SIG-M5 treated with dmso at 0.1 percent for 504 hours (cell line): Measurements from ENCODE around the gene RPL13.

Experiments
- DNase-seq: peaks from one replicate; lab custom pipeline; 2025; ENCODE audit not compliant: unreplicated experiment; lab: John Stamatoyannopoulos, UW

Gene RPL13

DNA sequence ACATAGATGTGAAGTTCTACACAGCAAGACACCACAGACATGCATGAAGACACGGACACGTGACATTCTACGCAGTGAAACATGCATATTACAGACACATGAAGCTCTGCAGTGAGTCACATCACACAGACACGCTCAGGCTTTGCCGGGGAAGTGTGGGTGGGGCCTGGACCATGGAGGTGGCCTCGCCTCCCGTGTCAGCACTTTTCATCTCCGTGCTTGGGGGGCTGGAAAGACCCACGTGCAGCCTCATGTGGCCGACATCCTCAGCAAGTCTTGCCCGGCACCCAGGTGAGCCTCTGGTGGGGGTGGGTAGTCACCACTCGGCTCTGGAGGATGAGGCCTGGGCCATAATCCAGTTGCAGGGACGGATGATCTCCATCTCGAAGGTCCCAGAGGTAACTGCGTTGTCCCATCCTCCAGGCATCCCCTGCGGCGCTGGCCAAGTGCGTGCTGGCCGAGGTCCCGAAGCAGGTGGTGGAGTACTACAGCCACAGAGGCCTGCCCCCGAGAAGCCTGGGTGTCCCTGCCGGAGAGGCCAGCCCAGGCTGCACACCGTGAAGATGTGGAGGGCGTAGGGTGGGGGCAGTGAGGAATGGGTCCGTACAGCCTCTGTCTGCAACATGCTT, 35.7 kb downstream of the RPL13 start:
- no peak for DNase-seq

DNA sequence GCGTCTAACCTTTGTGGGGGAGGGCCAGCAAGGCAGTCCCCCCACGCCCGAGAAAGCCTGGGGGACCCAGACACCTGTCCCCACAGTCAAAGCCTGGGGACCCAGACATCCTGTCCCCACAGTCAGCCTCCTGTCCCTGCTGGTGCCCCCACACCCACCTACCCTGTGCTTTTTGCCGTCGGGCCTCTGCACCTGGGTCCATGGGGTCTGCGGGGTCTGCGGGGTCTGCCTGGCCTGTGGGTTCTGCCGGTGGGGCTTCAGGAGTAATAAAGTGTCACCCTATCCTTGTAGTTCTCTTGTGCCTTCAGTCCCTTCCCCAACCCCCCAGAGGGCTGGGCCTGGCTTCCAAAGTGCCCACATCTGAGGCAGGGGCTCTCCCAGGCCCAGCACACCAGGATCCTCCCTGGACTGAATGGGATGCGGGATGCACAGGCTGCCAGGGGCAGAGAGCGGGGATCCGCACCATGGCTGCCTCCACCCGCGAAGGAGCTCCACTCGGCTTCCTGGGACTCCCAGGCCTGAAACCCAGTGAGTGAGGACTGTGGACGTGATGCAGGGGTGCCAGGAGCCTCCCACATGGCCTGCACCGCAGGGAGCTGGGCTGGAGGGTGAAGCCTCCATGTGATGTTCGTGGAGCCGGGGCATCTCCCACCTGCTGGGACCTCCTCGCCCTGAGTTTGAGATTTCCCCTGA, 36.6 kb downstream of the RPL13 start:
- DNase-seq: no peak

- no peak for DNase-seq
Observed at GRCh38 chr16:89598199-89598598, 37.7 kb downstream of the RPL13 start.

GRCh38 chr16:89599451-89599858, 39.0 kb downstream of the RPL13 start:
- DNase-seq: peak; percentile 25

- DNase-seq: no peak
Observed at GRCh38 chr16:89599902-89600301, 39.4 kb downstream of the RPL13 start.

GRCh38 chr16:89600427-89600826, 39.9 kb downstream of the RPL13 start:
- DNase-seq: no peak

GRCh38 chr16:89600956-89601355, 40.5 kb downstream of the RPL13 start:
- DNase-seq: no peak

DNA sequence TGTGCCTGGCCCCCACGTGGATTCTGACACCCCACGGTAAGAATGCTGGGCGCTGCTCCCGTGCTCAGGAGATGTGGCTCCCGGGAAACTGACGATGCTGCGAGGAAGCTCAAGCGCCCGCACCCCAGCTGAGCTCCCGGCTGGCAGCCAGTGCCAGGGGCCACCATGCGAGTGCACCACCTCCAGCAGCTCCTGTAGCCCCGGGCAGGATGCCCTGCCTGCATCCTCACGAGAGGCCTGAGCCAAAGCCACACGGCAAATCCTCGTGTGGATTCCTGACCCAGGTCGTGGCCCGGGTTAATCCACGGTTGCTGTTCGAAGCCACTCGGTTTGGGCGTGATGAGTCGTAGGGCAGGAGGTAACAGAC, 41.4 kb downstream of the RPL13 start:
- DNase-seq: no peak

DNA sequence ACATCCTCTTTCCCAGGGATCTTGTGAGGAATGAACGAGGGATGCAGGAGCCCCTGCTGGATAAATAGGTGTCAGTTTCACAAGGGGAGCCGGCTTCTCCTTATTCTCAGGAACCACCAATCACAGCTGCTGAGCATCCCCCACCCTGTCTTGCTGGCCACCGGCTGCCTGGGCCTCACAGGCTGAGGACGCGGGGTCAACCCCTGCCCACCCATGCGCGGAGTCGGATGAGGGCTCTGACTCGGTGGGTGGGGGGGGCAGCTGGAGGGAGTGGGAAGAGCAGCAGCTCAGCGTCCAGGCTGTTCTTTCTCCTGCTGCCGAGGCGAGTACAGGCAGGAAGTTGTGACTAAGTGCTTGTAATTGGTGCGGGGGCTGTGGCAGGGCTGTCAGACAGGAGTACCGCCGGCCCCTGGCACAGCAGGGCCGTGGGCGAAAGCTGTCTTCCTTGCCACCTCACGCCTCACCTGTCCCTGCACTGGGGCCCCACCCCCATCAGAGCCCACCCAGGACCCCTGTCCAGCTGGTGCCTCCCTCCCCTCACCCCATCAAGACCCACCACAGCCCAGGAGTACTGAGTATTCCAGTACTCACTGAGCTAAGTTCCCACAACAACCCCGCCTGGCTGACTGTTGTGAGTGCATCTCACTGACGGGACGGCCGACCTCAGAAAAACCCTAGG, 41.9 kb downstream of the RPL13 start:
- peak; percentile 73 for DNase-seq

GRCh38 chr16:89602952-89603590, 42.6 kb downstream of the RPL13 start:
- no peak for DNase-seq

GRCh38 chr16:89604764-89605163, 44.3 kb downstream of the RPL13 start:
- no peak for DNase-seq

- DNase-seq: no peak
Observed at GRCh38 chr16:89605186-89605970, 44.9 kb downstream of the RPL13 start.

- no peak for DNase-seq
Observed at GRCh38 chr16:89606006-89606405, 45.5 kb downstream of the RPL13 start.

GRCh38 chr16:89607453-89607852, 47.0 kb downstream of the RPL13 start:
- DNase-seq: no peak

DNA sequence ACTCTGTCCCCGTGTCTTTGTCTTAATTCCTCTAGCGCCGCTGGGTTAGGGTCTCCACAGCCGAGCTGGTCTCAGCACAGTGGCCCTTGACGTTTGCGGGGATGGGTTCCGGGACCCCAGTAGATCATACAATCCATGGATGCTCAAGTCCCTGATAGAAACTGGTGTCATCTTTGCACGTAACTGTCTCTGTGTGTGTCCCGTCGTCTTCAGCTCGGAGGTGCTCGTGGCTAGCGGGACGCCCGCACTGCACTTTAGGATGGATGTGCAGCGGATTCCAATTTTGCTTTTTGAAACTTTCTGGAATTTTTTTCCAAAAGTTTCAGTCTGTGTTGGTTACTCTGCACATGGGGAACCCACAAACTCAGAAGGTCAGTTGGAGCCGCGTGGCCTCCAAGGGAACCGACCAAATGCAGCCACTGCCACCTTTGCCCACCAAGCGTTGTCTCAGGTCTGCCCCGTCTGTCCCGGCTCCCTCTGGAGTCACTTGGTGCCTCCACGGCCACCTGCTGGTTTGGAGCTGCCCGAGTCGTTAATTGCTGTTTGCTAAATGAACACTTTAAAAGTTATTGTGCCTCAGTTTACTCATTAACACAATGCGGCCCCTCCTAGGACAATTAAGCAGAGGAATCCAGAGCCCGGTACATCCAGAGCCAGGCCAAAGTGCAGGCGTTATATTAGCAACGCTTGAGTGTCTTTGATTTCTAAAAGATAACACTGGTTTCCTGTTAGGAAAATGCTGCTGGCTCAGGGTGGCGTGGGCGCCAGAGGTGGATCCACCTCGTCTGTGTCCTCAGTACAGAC, 47.7 kb downstream of the RPL13 start:
- no peak for DNase-seq

- no peak for DNase-seq
Observed at GRCh38 chr16:89610108-89610453, 49.6 kb downstream of the RPL13 start.

DNA sequence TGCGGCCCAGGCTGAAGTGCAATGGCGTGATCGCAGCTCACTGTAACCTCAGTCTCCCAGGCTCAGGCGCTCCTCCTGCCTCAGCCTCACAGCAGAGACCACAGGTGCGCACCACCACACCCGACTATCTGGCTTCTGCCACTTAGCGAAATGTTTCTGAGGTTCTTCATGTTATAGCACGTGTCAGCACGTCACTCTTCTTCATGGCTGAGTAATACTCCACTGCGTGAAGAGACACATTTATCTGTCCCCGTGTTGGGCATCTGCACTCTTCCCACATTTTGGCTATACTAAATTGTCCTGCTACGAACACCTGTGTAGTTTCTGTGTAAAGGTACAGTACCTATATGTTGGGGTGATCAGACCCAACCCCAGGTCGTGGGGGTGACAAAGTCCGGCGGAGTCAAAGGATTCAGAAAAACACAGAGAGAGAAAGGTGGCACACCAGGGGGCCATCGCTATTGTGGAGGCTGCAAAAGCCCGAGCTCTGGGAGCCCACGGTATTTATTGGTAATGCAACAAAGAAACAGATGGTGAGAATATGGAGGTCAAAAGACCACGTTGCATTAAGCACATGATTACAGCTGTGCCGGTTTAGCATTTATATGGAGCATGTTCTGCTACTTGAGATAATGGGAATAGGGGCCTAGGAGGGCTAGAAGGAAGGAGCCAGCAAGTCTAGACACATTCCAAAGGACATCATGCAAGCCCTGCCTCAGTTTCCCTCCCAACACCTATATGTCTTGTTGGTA, 52.1 kb downstream of the RPL13 start:
- DNase-seq: no peak

GRCh38 chr16:89613231-89613953, 52.9 kb downstream of the RPL13 start, which contains the start of gene DPEP1:
Gene DPEP1 (plus strand): TSS chr16:89613642. CDS start chr16:89630411, 16,769 bp downstream.
- DNase-seq: no peak

- no peak for DNase-seq
Observed at GRCh38 chr16:89613954-89614459, 53.5 kb downstream of the RPL13 start.
